GM10266 (cell line): Measurements from ENCODE around the gene CD79B.

Source experiments
- DNase-seq: peaks from one replicate; pipeline ENCODE4 v3.0.0; 2012; ENCODE audit errors: extremely low spot score
- TF ChIP-seq, protein P1 (sequence below): IDR thresholded peaks from 2 replicates; pipeline ENCODE4 v1.5.1; 2012; ENCODE audit warnings: mild to moderate bottlenecking, low read depth; ENCODE audit not compliant: control insufficient read depth, insufficient read depth; ENCODE audit errors: missing control alignments

Gene CD79B

DNA sequence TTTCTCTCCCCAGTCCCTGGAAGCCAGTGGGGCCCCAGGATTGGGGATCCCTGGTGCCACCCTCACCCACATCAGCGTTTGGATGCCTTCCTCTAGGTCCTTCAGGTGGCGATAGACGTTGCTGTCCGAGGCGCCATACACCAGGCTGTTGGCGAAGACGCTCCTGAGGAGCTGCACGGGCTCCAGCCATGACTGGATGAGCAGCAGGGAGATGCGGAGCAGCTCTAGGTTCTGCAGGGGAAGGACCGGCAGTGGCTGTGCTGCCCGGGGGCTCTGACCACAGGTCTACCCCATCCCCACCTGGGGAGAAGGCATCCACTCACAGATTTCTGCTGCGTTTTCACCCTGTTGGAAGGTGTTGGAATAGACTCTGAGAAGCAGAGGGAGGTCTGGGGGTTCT, 51.4 kb downstream of the CD79B start:
- DNase-seq: no peak
- TF ChIP-seq, protein P1, sequence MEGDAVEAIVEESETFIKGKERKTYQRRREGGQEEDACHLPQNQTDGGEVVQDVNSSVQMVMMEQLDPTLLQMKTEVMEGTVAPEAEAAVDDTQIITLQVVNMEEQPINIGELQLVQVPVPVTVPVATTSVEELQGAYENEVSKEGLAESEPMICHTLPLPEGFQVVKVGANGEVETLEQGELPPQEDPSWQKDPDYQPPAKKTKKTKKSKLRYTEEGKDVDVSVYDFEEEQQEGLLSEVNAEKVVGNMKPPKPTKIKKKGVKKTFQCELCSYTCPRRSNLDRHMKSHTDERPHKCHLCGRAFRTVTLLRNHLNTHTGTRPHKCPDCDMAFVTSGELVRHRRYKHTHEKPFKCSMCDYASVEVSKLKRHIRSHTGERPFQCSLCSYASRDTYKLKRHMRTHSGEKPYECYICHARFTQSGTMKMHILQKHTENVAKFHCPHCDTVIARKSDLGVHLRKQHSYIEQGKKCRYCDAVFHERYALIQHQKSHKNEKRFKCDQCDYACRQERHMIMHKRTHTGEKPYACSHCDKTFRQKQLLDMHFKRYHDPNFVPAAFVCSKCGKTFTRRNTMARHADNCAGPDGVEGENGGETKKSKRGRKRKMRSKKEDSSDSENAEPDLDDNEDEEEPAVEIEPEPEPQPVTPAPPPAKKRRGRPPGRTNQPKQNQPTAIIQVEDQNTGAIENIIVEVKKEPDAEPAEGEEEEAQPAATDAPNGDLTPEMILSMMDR: no peak
